Measurements from ENCODE around the gene TMIGD2.

GRCh38 chr19:4350111-4350510, 47.9 kb upstream of the TMIGD2 start:
- TF ChIP-seq RARB (CRISPR knock-in tag; IDR thresholded peaks at IDR 0.05) (no peak), OSR1 (CRISPR knock-in tag; IDR thresholded peaks at IDR 0.05) (no peak), SNAI2 (CRISPR knock-in tag; IDR thresholded peaks at IDR 0.05) (no peak), TSHZ2 (CRISPR knock-in tag; IDR thresholded peaks at IDR 0.05) (no peak), POU6F1 (CRISPR knock-in tag; IDR thresholded peaks at IDR 0.05; ENCODE audit: borderline replicate concordance, low read depth) (no peak), ZNF565 (CRISPR knock-in tag; conservative IDR thresholded peaks at IDR 0.05; ENCODE audit: low read depth) (no peak), PPARA (CRISPR knock-in tag; IDR thresholded peaks at IDR 0.05; ENCODE audit: borderline replicate concordance) (no peak), ISL1 (CRISPR knock-in tag; IDR thresholded peaks at IDR 0.05) (no peak), BACH2 (CRISPR knock-in tag; IDR thresholded peaks at IDR 0.05; ENCODE audit: borderline replicate concordance) (no peak), ZFP3 (CRISPR knock-in tag; IDR thresholded peaks at IDR 0.05) (no peak), ZFP30 (CRISPR knock-in tag; IDR thresholded peaks at IDR 0.05) (no peak), ARNTL (CRISPR knock-in tag; IDR thresholded peaks at IDR 0.05; ENCODE audit: borderline replicate concordance, low read depth) (no peak), CSDC2 (CRISPR knock-in tag; IDR thresholded peaks at IDR 0.05) (no peak), GLIS3 (CRISPR knock-in tag; IDR thresholded peaks at IDR 0.05) (no peak)

All from SK-N-SH treated with all-trans-retinoic acid at 6 μM for 48 hours (cell line).